Keratinocyte (primary cell): Measurements from ENCODE around the gene FHOD3. TPM values are rescaled to one million over a fixed set of nuclear protein-coding genes. Genes with fewer than 3 reads are reported as not detected.

ENCODE experiments used
- DNase-seq: peaks from one replicate; pipeline ENCODE4 v3.0.0-alpha.2; 2011; ENCODE audit warnings: low read depth, missing footprints, low spot score
- FAIRE-seq: peaks from 2 replicates; lab custom pipeline; 2011; peaks lifted over from hg19 to GRCh38; lab: Jason Lieb, UNC
- H2AFZ ChIP-seq: 2 replicates; pipeline ENCODE4 v1.6.0; 2012; ENCODE audit warnings: low read length, control low read depth, inconsistent platforms; ENCODE audit not compliant: control insufficient read depth
- H3K27ac ChIP-seq: 2 replicates; pipeline ENCODE4 v1.5.1; 2011; ENCODE audit warnings: low read length; ENCODE audit not compliant: control insufficient read depth, insufficient read depth
- H3K27me3 ChIP-seq: 3 replicates; pipeline ENCODE4 v1.6.0; 2011; ENCODE audit warnings: low read length; ENCODE audit not compliant: control insufficient read depth, insufficient read depth; ENCODE audit errors: extremely low read depth
- H3K36me3 ChIP-seq, 2 experiments: 2 replicates in 1 of 2; 3 replicates in 1 of 2; pipeline ENCODE4 v1.5.1; 2011; ENCODE audit warnings: low read length in 2 of 2, mild to moderate bottlenecking in 1 of 2; ENCODE audit not compliant: control insufficient read depth in 2 of 2, insufficient read depth in 2 of 2; ENCODE audit errors: extremely low read depth in 1 of 2
- H3K4me1 ChIP-seq: 3 replicates; pipeline ENCODE4 v1.5.1; 2011; ENCODE audit warnings: low read length; ENCODE audit not compliant: control insufficient read depth, insufficient read depth; ENCODE audit errors: extremely low read depth
- H3K4me2 ChIP-seq: 3 replicates; pipeline ENCODE4 v1.6.0; 2011; ENCODE audit warnings: low read depth, low read length; ENCODE audit not compliant: control insufficient read depth, insufficient read depth; ENCODE audit errors: extremely low read depth
- H3K4me3 ChIP-seq, 3 experiments: fragments of 200-600 bp in 1 of 3; sonication (generic) in 1 of 3; 2 replicates in 2 of 3; 3 replicates in 1 of 3; pipeline ENCODE4 v1.5.1; 2011 to 2016; ENCODE audit warnings: low read length in 3 of 3, mild to moderate bottlenecking in 3 of 3, control low read depth in 2 of 3, inconsistent platforms in 1 of 3, low read depth in 1 of 3, mixed read lengths in 1 of 3, mixed run types in 1 of 3, moderate library complexity in 1 of 3; ENCODE audit not compliant: control insufficient read depth in 2 of 3, insufficient read depth in 2 of 3; ENCODE audit errors: extremely low read depth in 1 of 3
- H3K79me2 ChIP-seq: 2 replicates; pipeline ENCODE4 v1.6.0; 2012; ENCODE audit warnings: low read length; ENCODE audit not compliant: control insufficient read depth, insufficient read depth
- H3K9ac ChIP-seq: 3 replicates; pipeline ENCODE4 v1.6.0; 2011; ENCODE audit warnings: low read length; ENCODE audit not compliant: control insufficient read depth, insufficient read depth; ENCODE audit errors: extremely low read depth
- H3K9me1 ChIP-seq: 3 replicates; pipeline ENCODE4 v1.6.0; 2011; ENCODE audit warnings: low read length; ENCODE audit not compliant: control insufficient read depth, insufficient read depth; ENCODE audit errors: extremely low read depth
- H3K9me3 ChIP-seq: 2 replicates; pipeline ENCODE4 v1.5.1; 2012; ENCODE audit warnings: low read depth, low read length; ENCODE audit not compliant: control insufficient read depth
- H4K20me1 ChIP-seq: 3 replicates; pipeline ENCODE4 v1.6.0; 2011; ENCODE audit warnings: low read length; ENCODE audit not compliant: control insufficient read depth, insufficient read depth; ENCODE audit errors: extremely low read depth
- CTCF ChIP-seq, 3 experiments: IDR thresholded peaks in 1 of 3; conservative IDR thresholded peaks in 1 of 3; optimal IDR thresholded peaks in 1 of 3; 2 replicates in 2 of 3; 3 replicates in 1 of 3; pipeline versions ENCODE3 to v1.5.1; 2011; ENCODE audit warnings: low read length in 3 of 3, mild to moderate bottlenecking in 3 of 3, moderate library complexity in 2 of 3, control low read depth in 1 of 3, inconsistent platforms in 1 of 3; ENCODE audit not compliant: insufficient read depth in 2 of 3; ENCODE audit errors: extremely low read depth in 1 of 3
- EZH2 ChIP-seq: IDR thresholded peaks from one replicate; pipeline ENCODE4 v1.6.1; 2012; ENCODE audit warnings: inconsistent platforms, mild to moderate bottlenecking, low read length, moderate library complexity
- dilution Hi-C: fragments of 300-500 bp; cut with MboI; formaldehyde crosslinking; loops from one replicate; pipeline ENCODE4 v1.7.0; 2020; ENCODE audit warnings: low sequenced_read_pairs; ENCODE audit not compliant: extremely low pct_ligation_motif_present
- polyA plus RNA-seq, 5 experiments: library from polyadenylated mRNA; depleted of rRNA in 3 of 5; stranded (reverse) in 3 of 5; stranded (forward) in 1 of 5; unstranded in 1 of 5; fragments of >200 nt; gene quantifications; 1 replicate in 1 of 5; 2 replicates in 3 of 5; 3 replicates in 1 of 5; pipeline versions ENCODE4 v1.2.1 to v1.2.3, GENCODE V29; 2011 to 2012; ENCODE audit warnings: missing spikeins in 2 of 5, low read depth in 1 of 5, low replicate concordance in 1 of 5

Gene FHOD3
- polyA plus RNA-seq, 1 donor (not counting 4 experiments of a cell fraction or from before 2014, with no cell fraction given), result 7.7 TPM

GRCh38 chr18:36693931-36694620 lies 396.6 kb downstream of the FHOD3 start:
- DNase-seq (no peak), FAIRE-seq (peak; percentile 5)
- Histone ChIP-seq H3K79me2 (no peaks in the 10 kb centered on the region), H3K36me3 (no peaks in the 10 kb centered on the region), H3K4me3 (no peak overlapping the region), H3K9me3 (no peaks in the 10 kb centered on the region), H3K4me1 (peaks cover 23% of the 10 kb centered on the region), H4K20me1 (no peaks in the 10 kb centered on the region), H3K4me2 (no peak overlapping the region), H3K27me3 (no peaks in the 10 kb centered on the region), H2AFZ (no peak overlapping the region), H3K9me1 (no peaks in the 10 kb centered on the region), H3K27ac (no peak overlapping the region), H3K9ac (no peak overlapping the region)
- dilution Hi-C loops, result no loop called here
- TF ChIP-seq EZH2 (no peak), CTCF (optimal IDR thresholded peaks at IDR 0.05 in 1 of 3, IDR thresholded peaks at IDR 0.05 in 1 of 3, conservative IDR thresholded peaks at IDR 0.05 in 1 of 3; ENCODE audit: extremely low read depth in 1 of 3, insufficient read depth in 2 of 3, low read length in 3 of 3) (no peak)

DNA sequence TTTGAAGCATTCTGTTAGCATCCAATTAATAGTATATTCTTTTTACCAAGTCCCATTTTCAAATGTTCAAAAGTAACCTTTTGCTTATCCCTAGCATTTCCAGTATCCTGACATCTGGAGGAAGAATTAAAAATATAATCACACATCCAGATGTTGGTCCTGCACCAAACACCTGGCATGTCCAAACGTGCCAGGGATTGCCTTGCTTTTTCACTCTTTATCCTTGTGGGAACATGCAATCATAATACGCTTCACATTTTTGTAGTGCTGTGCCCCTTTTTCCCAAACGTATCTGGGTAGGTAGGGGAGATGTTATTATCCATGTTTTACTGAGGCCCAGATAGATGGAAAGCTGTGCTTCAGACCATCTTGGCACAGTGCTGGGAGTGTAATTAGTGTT lies 398.3 kb downstream of the FHOD3 start:
- H3K27ac ChIP-seq, result no peak overlapping the region
- no peaks in the 10 kb centered on the region for H3K36me3 ChIP-seq
- DNase-seq (no peak), FAIRE-seq (peak; percentile 43)
- H3K4me1 ChIP-seq, result peaks cover 23% of the 10 kb centered on the region
- no peaks in the 10 kb centered on the region for H3K27me3 ChIP-seq
- no peak overlapping the region for H2AFZ ChIP-seq
- TF ChIP-seq CTCF (optimal IDR thresholded peaks at IDR 0.05 in 1 of 3, IDR thresholded peaks at IDR 0.05 in 1 of 3, conservative IDR thresholded peaks at IDR 0.05 in 1 of 3; ENCODE audit: extremely low read depth in 1 of 3, insufficient read depth in 2 of 3, low read length in 3 of 3) (no peak), EZH2 (no peak)
- no peaks in the 10 kb centered on the region for H3K9me3 ChIP-seq
- no peaks in the 10 kb centered on the region for H4K20me1 ChIP-seq
- peak overlapping the region; percentile 4 for H3K4me2 ChIP-seq
- H3K9me1 ChIP-seq, result no peaks in the 10 kb centered on the region
- H3K9ac ChIP-seq, result no peak overlapping the region
- H3K4me3 ChIP-seq, result no peak overlapping the region
- dilution Hi-C loops, result no loop called here
- H3K79me2 ChIP-seq, result no peaks in the 10 kb centered on the region
